Ammon's horn (tissue), 1 donor: Measurements from ENCODE around the gene FCGBP.
"Not testable (repeated sequence)": the region's sequence is repeated elsewhere in the genome, so short reads cannot be mapped to it uniquely, and the experiment has no call there.

Experiments
- DNase-seq: peaks from one replicate; pipeline ENCODE4 v3.0.0-alpha.2; 2016; ENCODE audit warnings: low spot score

FCGBP gene

GRCh38 chr19:39890755-39891551 is 43.5 kb downstream of the FCGBP start:
- DNase-seq, result no peak

GRCh38 chr19:39889872-39890754 is 44.3 kb downstream of the FCGBP start:
- DNase-seq, result not testable (repeated sequence)

- DNase-seq, result not testable (repeated sequence)
Measured at GRCh38 chr19:39887456-39887951, 46.9 kb downstream of the FCGBP start.

GRCh38 chr19:39885821-39886554 is 48.4 kb downstream of the FCGBP start:
- DNase-seq, result not testable (repeated sequence)

- not testable (repeated sequence) for DNase-seq
Measured at GRCh38 chr19:39884721-39885120, 49.7 kb downstream of the FCGBP start.
